Right lobe of liver (tissue), 4 donors: Measurements from ENCODE around the gene PCDH12.

ENCODE experiments used
- POLR2A ChIP-seq: fragments of 450-650 bp; IDR thresholded peaks from one replicate; pipeline ENCODE4 v1.6.1; 2017; ENCODE audit warnings: antibody characterized with exemption, mild to moderate bottlenecking
- TF ChIP-seq, protein P1 (sequence below), 4 donors: fragments of 200-600 bp in 3 of 4; fragments of 450-650 bp in 1 of 4; IDR thresholded peaks; one replicate each; pipeline versions ENCODE4 v1.5.1 to v1.8.0; 2016 to 2022; ENCODE audit warnings: antibody characterized with exemption in 4 of 4, mild to moderate bottlenecking in 2 of 4
- donor health status: DM: no; HTN: no; CAD: no.
- donor health status: DM: no; HTN: no; CAD: no.
- donor health status: DM: no; HTN: yes; CAD: no.

DNA sequence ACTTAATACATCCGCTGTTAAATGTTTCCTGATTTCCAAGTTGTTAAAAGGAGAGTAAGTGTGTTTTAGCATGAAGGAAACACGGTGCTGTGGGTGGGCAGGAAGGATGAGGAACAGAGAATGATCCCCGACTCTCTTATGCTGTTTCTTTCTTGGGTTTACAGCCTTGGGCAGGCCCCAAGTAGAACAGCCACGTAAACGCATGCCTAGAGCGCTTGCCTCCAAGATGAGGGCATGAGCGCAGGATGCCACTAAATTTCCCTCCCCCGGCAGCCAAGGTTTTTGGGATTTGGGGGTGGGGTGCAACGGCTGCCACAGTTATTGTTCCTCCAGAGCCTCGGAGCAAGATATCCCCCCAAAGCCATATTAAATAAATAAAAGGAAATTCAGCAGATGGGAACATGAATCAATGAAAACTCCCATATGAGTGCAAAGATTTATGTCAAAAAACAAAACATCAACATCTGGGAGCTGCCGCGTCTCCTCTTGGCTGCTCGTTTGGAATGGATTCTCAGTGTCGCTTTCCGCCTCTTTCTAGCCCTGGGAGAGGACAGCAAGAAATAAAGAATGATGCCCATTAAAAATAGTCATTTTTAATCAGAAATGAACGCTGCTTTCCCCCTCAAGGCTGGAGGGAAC is 44.3 kb downstream of the PCDH12 start:
- TF ChIP-seq, protein P1, sequence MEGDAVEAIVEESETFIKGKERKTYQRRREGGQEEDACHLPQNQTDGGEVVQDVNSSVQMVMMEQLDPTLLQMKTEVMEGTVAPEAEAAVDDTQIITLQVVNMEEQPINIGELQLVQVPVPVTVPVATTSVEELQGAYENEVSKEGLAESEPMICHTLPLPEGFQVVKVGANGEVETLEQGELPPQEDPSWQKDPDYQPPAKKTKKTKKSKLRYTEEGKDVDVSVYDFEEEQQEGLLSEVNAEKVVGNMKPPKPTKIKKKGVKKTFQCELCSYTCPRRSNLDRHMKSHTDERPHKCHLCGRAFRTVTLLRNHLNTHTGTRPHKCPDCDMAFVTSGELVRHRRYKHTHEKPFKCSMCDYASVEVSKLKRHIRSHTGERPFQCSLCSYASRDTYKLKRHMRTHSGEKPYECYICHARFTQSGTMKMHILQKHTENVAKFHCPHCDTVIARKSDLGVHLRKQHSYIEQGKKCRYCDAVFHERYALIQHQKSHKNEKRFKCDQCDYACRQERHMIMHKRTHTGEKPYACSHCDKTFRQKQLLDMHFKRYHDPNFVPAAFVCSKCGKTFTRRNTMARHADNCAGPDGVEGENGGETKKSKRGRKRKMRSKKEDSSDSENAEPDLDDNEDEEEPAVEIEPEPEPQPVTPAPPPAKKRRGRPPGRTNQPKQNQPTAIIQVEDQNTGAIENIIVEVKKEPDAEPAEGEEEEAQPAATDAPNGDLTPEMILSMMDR (IDR thresholded peaks at IDR 0.05): no peak
- no peak for TF ChIP-seq POLR2A
